ENCODE results near the gene HLA-A. TPM values are rescaled to one million over a fixed set of nuclear protein-coding genes. Genes with fewer than 3 reads are reported as not detected.

HLA-A gene
- total and polyA plus RNA-seq, 9 of the 15 experiments (the other 6 are each of a cell fraction or from before 2014, with no cell fraction given): 0.46 to 3.3 TPM; not detected in 7

DNA sequence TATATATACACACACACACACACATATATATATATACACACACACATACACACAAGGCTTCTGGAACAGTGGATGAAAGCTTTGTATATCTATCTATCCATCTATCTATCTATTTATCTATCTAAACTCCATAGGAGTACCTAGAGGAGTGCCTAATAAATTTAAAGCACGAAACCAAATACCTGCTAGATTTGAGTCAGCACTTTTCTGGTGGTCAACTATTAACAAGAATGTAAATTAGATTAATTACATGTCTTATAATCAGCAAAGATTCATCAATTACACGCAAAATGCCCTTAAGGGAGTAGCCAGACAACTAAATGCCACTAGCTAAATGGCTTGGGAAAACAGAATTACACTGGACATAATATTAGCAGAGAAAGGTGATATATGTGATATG is 26.6 kb downstream of the HLA-A start (continued):
- TF ChIP-seq, protein P1, sequence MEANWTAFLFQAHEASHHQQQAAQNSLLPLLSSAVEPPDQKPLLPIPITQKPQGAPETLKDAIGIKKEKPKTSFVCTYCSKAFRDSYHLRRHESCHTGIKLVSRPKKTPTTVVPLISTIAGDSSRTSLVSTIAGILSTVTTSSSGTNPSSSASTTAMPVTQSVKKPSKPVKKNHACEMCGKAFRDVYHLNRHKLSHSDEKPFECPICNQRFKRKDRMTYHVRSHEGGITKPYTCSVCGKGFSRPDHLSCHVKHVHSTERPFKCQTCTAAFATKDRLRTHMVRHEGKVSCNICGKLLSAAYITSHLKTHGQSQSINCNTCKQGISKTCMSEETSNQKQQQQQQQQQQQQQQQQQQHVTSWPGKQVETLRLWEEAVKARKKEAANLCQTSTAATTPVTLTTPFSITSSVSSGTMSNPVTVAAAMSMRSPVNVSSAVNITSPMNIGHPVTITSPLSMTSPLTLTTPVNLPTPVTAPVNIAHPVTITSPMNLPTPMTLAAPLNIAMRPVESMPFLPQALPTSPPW (CRISPR knock-in tag; IDR thresholded peaks at IDR 0.05): no peak
- TF ChIP-seq PCBP2 (IDR thresholded peaks at IDR 0.05; ENCODE audit: low read depth, low read length, poor library complexity, severe bottlenecking): no peak
- TF ChIP-seq ZNF12 (CRISPR knock-in tag; IDR thresholded peaks at IDR 0.05): no peak
- TF ChIP-seq, protein P2, sequence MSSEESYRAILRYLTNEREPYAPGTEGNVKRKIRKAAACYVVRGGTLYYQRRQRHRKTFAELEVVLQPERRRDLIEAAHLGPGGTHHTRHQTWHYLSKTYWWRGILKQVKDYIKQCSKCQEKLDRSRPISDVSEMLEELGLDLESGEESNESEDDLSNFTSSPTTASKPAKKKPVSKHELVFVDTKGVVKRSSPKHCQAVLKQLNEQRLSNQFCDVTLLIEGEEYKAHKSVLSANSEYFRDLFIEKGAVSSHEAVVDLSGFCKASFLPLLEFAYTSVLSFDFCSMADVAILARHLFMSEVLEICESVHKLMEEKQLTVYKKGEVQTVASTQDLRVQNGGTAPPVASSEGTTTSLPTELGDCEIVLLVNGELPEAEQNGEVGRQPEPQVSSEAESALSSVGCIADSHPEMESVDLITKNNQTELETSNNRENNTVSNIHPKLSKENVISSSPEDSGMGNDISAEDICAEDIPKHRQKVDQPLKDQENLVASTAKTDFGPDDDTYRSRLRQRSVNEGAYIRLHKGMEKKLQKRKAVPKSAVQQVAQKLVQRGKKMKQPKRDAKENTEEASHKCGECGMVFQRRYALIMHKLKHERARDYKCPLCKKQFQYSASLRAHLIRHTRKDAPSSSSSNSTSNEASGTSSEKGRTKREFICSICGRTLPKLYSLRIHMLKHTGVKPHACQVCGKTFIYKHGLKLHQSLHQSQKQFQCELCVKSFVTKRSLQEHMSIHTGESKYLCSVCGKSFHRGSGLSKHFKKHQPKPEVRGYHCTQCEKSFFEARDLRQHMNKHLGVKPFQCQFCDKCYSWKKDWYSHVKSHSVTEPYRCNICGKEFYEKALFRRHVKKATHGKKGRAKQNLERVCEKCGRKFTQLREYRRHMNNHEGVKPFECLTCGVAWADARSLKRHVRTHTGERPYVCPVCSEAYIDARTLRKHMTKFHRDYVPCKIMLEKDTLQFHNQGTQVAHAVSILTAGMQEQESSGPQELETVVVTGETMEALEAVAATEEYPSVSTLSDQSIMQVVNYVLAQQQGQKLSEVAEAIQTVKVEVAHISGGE (CRISPR knock-in tag; IDR thresholded peaks at IDR 0.05): no peak
- TF ChIP-seq C11orf30 (IDR thresholded peaks at IDR 0.05; ENCODE audit: low read depth): peak; percentile 53
- TF ChIP-seq NFE2L1 (tag; IDR thresholded peaks at IDR 0.05; ENCODE audit: borderline replicate concordance, low read depth): no peak
